Measurements from ENCODE around the gene CRYBG1.

The CRYBG1 gene

GRCh38 chr6:106379951-106380350 is 19.4 kb downstream of the CRYBG1 start:
- TF ChIP-seq NFIC (IDR thresholded peaks at IDR 0.05), result no peak
- no peak for TF ChIP-seq ZBTB7A (IDR thresholded peaks at IDR 0.05; ENCODE audit: low read depth)

DNA sequence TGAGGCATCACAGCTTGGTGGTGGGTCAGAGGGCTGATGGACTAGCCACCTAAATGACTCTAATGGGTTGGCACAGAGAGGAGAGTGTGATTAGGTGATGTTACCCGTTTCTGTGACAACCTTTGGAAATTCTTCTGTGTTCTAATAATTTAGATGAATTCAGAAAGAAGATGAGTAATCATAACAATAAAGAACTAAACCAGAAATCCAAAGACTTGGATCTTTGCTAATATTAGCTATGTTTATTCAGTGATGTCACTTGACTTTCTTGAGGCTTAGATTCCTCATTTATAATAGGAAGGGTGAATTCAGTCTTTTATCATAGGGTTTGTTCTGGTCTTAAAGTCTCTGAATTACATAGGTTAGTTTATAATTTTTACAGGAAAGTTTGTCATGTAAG is 19.9 kb downstream of the CRYBG1 start:
- TF ChIP-seq CEBPB (IDR thresholded peaks at IDR 0.05), result no peak
- TF ChIP-seq NFIC (IDR thresholded peaks at IDR 0.05), result no peak
- TF ChIP-seq ZBTB7A (IDR thresholded peaks at IDR 0.05; ENCODE audit: low read depth), result no peak
- no peak for TF ChIP-seq REST (IDR thresholded peaks at IDR 0.05; ENCODE audit: low read depth)
- TF ChIP-seq, protein P1, sequence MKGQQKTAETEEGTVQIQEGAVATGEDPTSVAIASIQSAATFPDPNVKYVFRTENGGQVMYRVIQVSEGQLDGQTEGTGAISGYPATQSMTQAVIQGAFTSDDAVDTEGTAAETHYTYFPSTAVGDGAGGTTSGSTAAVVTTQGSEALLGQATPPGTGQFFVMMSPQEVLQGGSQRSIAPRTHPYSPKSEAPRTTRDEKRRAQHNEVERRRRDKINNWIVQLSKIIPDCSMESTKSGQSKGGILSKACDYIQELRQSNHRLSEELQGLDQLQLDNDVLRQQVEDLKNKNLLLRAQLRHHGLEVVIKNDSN (IDR thresholded peaks at IDR 0.05), result no peak
- TF ChIP-seq EP300 (IDR thresholded peaks at IDR 0.05; ENCODE audit: borderline replicate concordance), result no peak
- no peak for TF ChIP-seq TEAD4 (IDR thresholded peaks at IDR 0.05)
- TF ChIP-seq RAD21 (IDR thresholded peaks at IDR 0.05; ENCODE audit: low read depth), result no peak
- TF ChIP-seq YY1 (IDR thresholded peaks at IDR 0.05; ENCODE audit: low read depth), result no peak
- no peak for TF ChIP-seq CREB1 (IDR thresholded peaks at IDR 0.05; ENCODE audit: low read depth)
- no peak for TF ChIP-seq TAF1 (IDR thresholded peaks at IDR 0.05; ENCODE audit: low read depth)
- TF ChIP-seq FOXM1 (IDR thresholded peaks at IDR 0.05; ENCODE audit: borderline replicate concordance, low read depth), result no peak
- no peak for TF ChIP-seq TCF12 (IDR thresholded peaks at IDR 0.05; ENCODE audit: low read depth)
- TF ChIP-seq EGR1 (IDR thresholded peaks at IDR 0.05), result no peak
- no peak for TF ChIP-seq MAX (IDR thresholded peaks at IDR 0.05)

GRCh38 chr6:106381223-106381622 is 20.7 kb downstream of the CRYBG1 start:
- no peak for TF ChIP-seq CREB1 (IDR thresholded peaks at IDR 0.05; ENCODE audit: low read depth)
- TF ChIP-seq EP300 (IDR thresholded peaks at IDR 0.05; ENCODE audit: borderline replicate concordance), result no peak
- no peak for TF ChIP-seq EGR1 (IDR thresholded peaks at IDR 0.05)
- no peak for TF ChIP-seq ZBTB7A (IDR thresholded peaks at IDR 0.05; ENCODE audit: low read depth)
- no peak for TF ChIP-seq TEAD4 (IDR thresholded peaks at IDR 0.05)
- no peak for TF ChIP-seq RAD21 (IDR thresholded peaks at IDR 0.05; ENCODE audit: low read depth)
- TF ChIP-seq, protein P1 (IDR thresholded peaks at IDR 0.05), result no peak
- no peak for TF ChIP-seq TCF12 (IDR thresholded peaks at IDR 0.05; ENCODE audit: low read depth)
- no peak for TF ChIP-seq FOXM1 (IDR thresholded peaks at IDR 0.05; ENCODE audit: borderline replicate concordance, low read depth)
- TF ChIP-seq YY1 (IDR thresholded peaks at IDR 0.05; ENCODE audit: low read depth), result no peak
- no peak for TF ChIP-seq REST (IDR thresholded peaks at IDR 0.05; ENCODE audit: low read depth)
- TF ChIP-seq NFIC (IDR thresholded peaks at IDR 0.05), result no peak
- TF ChIP-seq MAX (IDR thresholded peaks at IDR 0.05), result no peak
- no peak for TF ChIP-seq CEBPB (IDR thresholded peaks at IDR 0.05)
- no peak for TF ChIP-seq TAF1 (IDR thresholded peaks at IDR 0.05; ENCODE audit: low read depth)

GRCh38 chr6:106381881-106382280 is 21.4 kb downstream of the CRYBG1 start:
- no peak for TF ChIP-seq TEAD4 (IDR thresholded peaks at IDR 0.05)
- TF ChIP-seq FOXM1 (IDR thresholded peaks at IDR 0.05; ENCODE audit: borderline replicate concordance, low read depth), result no peak
- no peak for TF ChIP-seq MAX (IDR thresholded peaks at IDR 0.05)
- TF ChIP-seq TCF12 (IDR thresholded peaks at IDR 0.05; ENCODE audit: low read depth), result no peak
- no peak for TF ChIP-seq NFIC (IDR thresholded peaks at IDR 0.05)

DNA sequence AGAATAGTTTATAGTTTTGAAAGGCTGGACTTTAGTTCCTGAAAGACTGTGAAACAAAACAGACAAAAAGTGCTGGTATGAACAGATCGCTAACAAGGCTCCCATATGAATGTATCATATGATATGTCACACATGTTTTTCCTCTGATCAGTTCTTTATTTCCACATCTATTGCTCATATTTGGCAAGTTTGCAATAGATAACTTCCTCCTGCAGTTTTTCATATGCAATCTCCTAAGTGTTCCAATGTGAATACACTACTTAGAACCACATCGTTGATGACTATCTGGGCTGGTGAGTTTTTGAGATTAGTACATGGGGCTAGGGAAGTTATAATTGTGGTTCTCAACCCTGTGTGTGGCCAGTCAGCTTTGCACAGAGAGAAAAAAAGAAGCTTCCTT is 23.1 kb downstream of the CRYBG1 start:
- TF ChIP-seq EGR1 (IDR thresholded peaks at IDR 0.05) (no peak), CEBPB (IDR thresholded peaks at IDR 0.05) (no peak), TAF1 (IDR thresholded peaks at IDR 0.05; ENCODE audit: low read depth) (no peak), FOXM1 (IDR thresholded peaks at IDR 0.05; ENCODE audit: borderline replicate concordance, low read depth) (no peak), EP300 (IDR thresholded peaks at IDR 0.05; ENCODE audit: borderline replicate concordance) (no peak), RAD21 (IDR thresholded peaks at IDR 0.05; ENCODE audit: low read depth) (no peak), TEAD4 (IDR thresholded peaks at IDR 0.05) (no peak)

DNA sequence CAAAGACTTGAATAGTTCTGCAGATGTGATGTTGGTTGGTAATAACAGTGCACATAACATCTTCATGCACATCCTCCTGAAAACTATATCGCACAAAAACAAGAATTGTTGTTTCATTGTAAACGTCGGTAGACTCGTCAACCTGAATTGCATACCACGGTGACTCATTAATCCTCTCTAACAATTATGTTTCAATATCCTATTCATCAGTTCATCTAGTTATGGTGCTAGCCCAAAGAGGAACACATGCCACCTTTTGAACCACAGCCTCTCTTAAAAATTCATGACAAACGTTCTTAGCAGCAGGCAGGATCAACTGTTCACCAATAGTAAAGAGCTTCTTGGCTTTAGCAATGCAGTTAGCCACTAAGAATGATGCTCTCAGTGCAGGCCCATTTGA is 25.0 kb downstream of the CRYBG1 start:
- TF ChIP-seq TCF12 (IDR thresholded peaks at IDR 0.05; ENCODE audit: low read depth), result no peak
- TF ChIP-seq TEAD4 (IDR thresholded peaks at IDR 0.05), result no peak
- no peak for TF ChIP-seq REST (IDR thresholded peaks at IDR 0.05; ENCODE audit: low read depth)
- TF ChIP-seq MAX (IDR thresholded peaks at IDR 0.05), result no peak
- no peak for TF ChIP-seq EP300 (IDR thresholded peaks at IDR 0.05; ENCODE audit: borderline replicate concordance)
- TF ChIP-seq CEBPB (IDR thresholded peaks at IDR 0.05), result no peak
- TF ChIP-seq RAD21 (IDR thresholded peaks at IDR 0.05; ENCODE audit: low read depth), result no peak
- no peak for TF ChIP-seq NFIC (IDR thresholded peaks at IDR 0.05)
- TF ChIP-seq TAF1 (IDR thresholded peaks at IDR 0.05; ENCODE audit: low read depth), result no peak

Measured in Ishikawa (cell line).